OCI-LY7 (cell line): Measurements from ENCODE around the gene USP8. TPM values are rescaled to one million over a fixed set of nuclear protein-coding genes. Genes with fewer than 3 reads are reported as not detected.
A peak's percentile ranks its signal among the peaks of the same experiment; 100 is the strongest.

Source experiments
- BruUV-seq: library from RNA; stranded (reverse); fragments of 400-500 nt; replicated peaks from 2 replicates; lab custom pipeline; 2021; lab: Mats Ljungman, UMichigan
- CTCF ChIA-PET: fragments of 300-600 bp; sonication (Branson Sonifier 250); formaldehyde crosslinking; loops from one replicate; lab custom pipeline; 2022; ENCODE audit warnings: antibody characterized with exemption; ENCODE audit not compliant: unreplicated experiment; lab: Charles Lee
- POLR2A ChIA-PET: fragments of 300-600 bp; sonication (Branson Sonifier 250); formaldehyde crosslinking; loops from one replicate; lab custom pipeline; 2022; ENCODE audit warnings: antibody characterized with exemption; lab: Charles Lee
- DNase-seq: peaks from one replicate; pipeline ENCODE4 v3.0.0-alpha.2; 2015; ENCODE audit warnings: low spot score
- H2AFZ ChIP-seq: fragments of 200-600 bp; sonication (generic), shearing (Covaris generic); 2 replicates; pipeline ENCODE4 v1.6.1; 2014; ENCODE audit warnings: mild to moderate bottlenecking, antibody characterized with exemption, low read length, moderate library complexity
- H3K27ac ChIP-seq: fragments of 200-600 bp; sonication (generic); 2 replicates; pipeline ENCODE4 v1.5.1; 2014; ENCODE audit warnings: mixed run types, low read depth, mild to moderate bottlenecking, moderate library complexity, low read length, inconsistent platforms; ENCODE audit not compliant: poor library complexity, severe bottlenecking
- H3K36me3 ChIP-seq: fragments of 200-600 bp; sonication (generic); 2 replicates; pipeline ENCODE4 v1.6.1; 2014; ENCODE audit warnings: mild to moderate bottlenecking, antibody characterized with exemption, low read length, moderate library complexity, mixed read lengths; ENCODE audit not compliant: insufficient read depth
- H3K4me1 ChIP-seq: fragments of 200-600 bp; sonication (generic); 2 replicates; pipeline ENCODE4 v1.5.1; 2014; ENCODE audit warnings: mild to moderate bottlenecking, low read length; ENCODE audit not compliant: insufficient read depth, poor library complexity, severe bottlenecking
- H3K4me2 ChIP-seq: fragments of 200-600 bp; sonication (generic); 2 replicates; pipeline ENCODE4 v1.6.1; 2014; ENCODE audit warnings: mild to moderate bottlenecking, low read length
- H3K4me3 ChIP-seq: fragments of 200-600 bp; sonication (generic); 2 replicates; pipeline ENCODE4 v1.5.1; 2014; ENCODE audit warnings: mild to moderate bottlenecking, low read depth, low read length; ENCODE audit not compliant: poor library complexity, severe bottlenecking
- H3K79me2 ChIP-seq: fragments of 200-600 bp; sonication (generic); 2 replicates; pipeline ENCODE4 v1.6.1; 2016; ENCODE audit warnings: low read depth, mild to moderate bottlenecking, low read length, moderate library complexity, mixed read lengths; ENCODE audit not compliant: insufficient read depth
- H3K9me2 ChIP-seq: fragments of 200-600 bp; sonication (generic); 2 replicates; pipeline ENCODE4 v1.6.1; 2016; ENCODE audit warnings: mild to moderate bottlenecking, low read length, mixed read lengths; ENCODE audit not compliant: insufficient read depth
- H3K9me3 ChIP-seq: fragments of 200-600 bp; sonication (generic); 2 replicates; pipeline ENCODE4 v1.6.1; 2014; ENCODE audit warnings: mild to moderate bottlenecking, mixed run types, low read length, mixed read lengths
- H4K20me1 ChIP-seq: fragments of 200-600 bp; sonication (generic); 2 replicates; pipeline ENCODE4 v1.6.1; 2014; ENCODE audit warnings: mild to moderate bottlenecking, antibody characterized with exemption, low read length, moderate library complexity, mixed read lengths; ENCODE audit not compliant: insufficient read depth
- CTCF ChIP-seq: fragments of 200-600 bp; sonication (generic); conservative IDR thresholded peaks from 2 replicates; pipeline ENCODE4 v1.5.1; 2014; ENCODE audit warnings: mild to moderate bottlenecking, antibody characterized with exemption, low read length, moderate library complexity, mixed read lengths
- EZH2phosphoT487 ChIP-seq: fragments of 200-600 bp; sonication (generic); IDR thresholded peaks from 2 replicates; pipeline ENCODE4 v1.6.1; 2018; ENCODE audit warnings: low read depth, borderline replicate concordance, mild to moderate bottlenecking, mixed run types, antibody characterized with exemption, low read length, moderate library complexity, mixed read lengths
- intact Hi-C: fragments of 100-400 bp; cut with micrococcal nuclease; formaldehyde crosslinking; loops from one replicate; pipeline ENCODE4 v1.10.0; 2022; ENCODE audit not compliant: unreplicated experiment
- total RNA-seq, 2 experiments: library from RNA; depleted of rRNA in 1 of 2; stranded (reverse); fragments of >200 nt in 1 of 2; shearing (Covaris generic) in 1 of 2; gene quantifications; 2 replicates each; pipeline ENCODE4 v1.2.3, GENCODE V29; 2014 to 2022

USP8 gene
- total RNA-seq, 2 experiments from 2014 or later: 34.1 to 43.8 TPM

- Histone ChIP-seq H2AFZ (no peak overlapping the region), H4K20me1 (no peaks in the 10 kb centered on the region), H3K79me2 (no peaks in the 10 kb centered on the region), H3K27ac (no peak overlapping the region), H3K9me3 (no peaks in the 10 kb centered on the region), H3K36me3 (peaks cover 88% of the 10 kb centered on the region), H3K4me1 (peaks cover 4% of the 10 kb centered on the region), H3K9me2 (no peaks in the 10 kb centered on the region), H3K4me2 (no peak overlapping the region), H3K4me3 (no peak overlapping the region)
- no peak for DNase-seq
- BruUV-seq: TSS peak; percentile 27
- TF ChIP-seq CTCF: no peak
- no peak for TF ChIP-seq EZH2phosphoT487
- CTCF ChIA-PET: no interaction called here
- POLR2A ChIA-PET: interaction anchor here (0.8 to 1.1 kb wide), 2 partner anchors 23 to 318 kb away, joined by 3 to 4 read pairs; no protein-coding TSS in a partner anchor
- intact Hi-C loops: no loop called here
Observed at GRCh38 chr15:50463423-50464358, 39.5 kb downstream of the USP8 start.

- Histone ChIP-seq H3K36me3 (peaks cover 65% of the 10 kb centered on the region), H3K27ac (no peak overlapping the region), H2AFZ (no peak overlapping the region), H3K4me2 (no peak overlapping the region), H3K9me3 (no peaks in the 10 kb centered on the region), H4K20me1 (no peaks in the 10 kb centered on the region), H3K4me3 (no peak overlapping the region), H3K9me2 (no peaks in the 10 kb centered on the region), H3K4me1 (no peaks in the 10 kb centered on the region), H3K79me2 (no peaks in the 10 kb centered on the region)
- ChIA-PET CTCF (no interaction called here), POLR2A (no interaction called here)
- BruUV-seq: no TSS peak
- intact Hi-C loops: no loop called here
- no peak for TF ChIP-seq CTCF
- TF ChIP-seq EZH2phosphoT487: no peak
- DNase-seq: no peak
Observed at GRCh38 chr15:50471072-50471471, 46.9 kb downstream of the USP8 start.

GRCh38 chr15:50476143-50476542 is 51.9 kb downstream of the USP8 start:
- no TSS peak for BruUV-seq
- Histone ChIP-seq H3K79me2 (no peaks in the 10 kb centered on the region), H3K9me2 (no peaks in the 10 kb centered on the region), H3K27ac (no peak overlapping the region), H3K4me1 (no peaks in the 10 kb centered on the region), H3K4me2 (no peak overlapping the region), H3K4me3 (no peak overlapping the region), H3K36me3 (peaks cover 80% of the 10 kb centered on the region), H3K9me3 (no peaks in the 10 kb centered on the region), H2AFZ (no peak overlapping the region), H4K20me1 (no peaks in the 10 kb centered on the region)
- ChIA-PET CTCF (no interaction called here), POLR2A (interaction anchor here (0.6 kb wide), 1 partner anchor 9 kb away, joined by 3 read pairs; no protein-coding TSS in a partner anchor)
- DNase-seq: no peak
- TF ChIP-seq EZH2phosphoT487 (no peak), CTCF (no peak)
- intact Hi-C loops: no loop called here
